ENCODE data around the gene PTPRR.

Gene PTPRR

DNA sequence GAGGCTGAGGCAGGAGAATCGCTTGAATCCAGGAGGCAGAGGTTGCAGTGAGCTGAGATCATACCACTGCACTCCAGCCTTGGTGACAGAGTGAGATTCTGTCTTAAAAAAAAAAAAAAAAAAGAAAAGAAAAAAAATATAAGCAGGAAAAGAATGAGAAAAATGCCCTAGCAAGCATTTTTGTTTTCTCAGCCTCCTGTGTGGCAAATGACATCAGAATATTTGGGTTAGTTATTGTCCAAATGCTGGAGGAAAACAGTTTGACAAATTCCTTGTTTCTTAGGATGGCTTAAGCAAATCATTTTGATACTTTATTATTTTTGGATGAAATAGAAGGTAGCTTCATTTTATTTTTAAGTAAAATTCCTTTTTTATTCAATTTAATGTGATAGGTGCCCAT is 7.5 kb upstream of the PTPRR start:
- H3K79me2 ChIP-seq, result no peaks in the 10 kb centered on the region
- H3K36me3 ChIP-seq (ENCODE audit: control insufficient read depth, insufficient read depth, low read length), result no peaks in the 10 kb centered on the region
- H2AFZ ChIP-seq, result no peak overlapping the region
- no peak overlapping the region for H3K4me3 ChIP-seq (ENCODE audit: low read depth, low read length)
- no peaks in the 10 kb centered on the region for H3K9me3 ChIP-seq (ENCODE audit: control insufficient read depth, low read length)
- H3K4me1 ChIP-seq, result no peaks in the 10 kb centered on the region
- no peaks in the 10 kb centered on the region for H3K27me3 ChIP-seq (ENCODE audit: control insufficient read depth, insufficient read depth, low read length)
- H3K4me2 ChIP-seq (ENCODE audit: low read length), result no peak overlapping the region
- no peak overlapping the region for H3K27ac ChIP-seq
- TF ChIP-seq CTCF (IDR thresholded peaks at IDR 0.05), result no peak
- no peak overlapping the region for H3K9ac ChIP-seq

GRCh38 chr12:70927356-70927755 is 6.8 kb upstream of the PTPRR start:
- H2AFZ ChIP-seq, result no peak overlapping the region
- H3K27me3 ChIP-seq (ENCODE audit: control insufficient read depth, insufficient read depth, low read length), result no peaks in the 10 kb centered on the region
- no peak overlapping the region for H3K27ac ChIP-seq
- H3K4me3 ChIP-seq (ENCODE audit: low read depth, low read length), result no peak overlapping the region
- no peaks in the 10 kb centered on the region for H3K4me1 ChIP-seq
- TF ChIP-seq CTCF (IDR thresholded peaks at IDR 0.05), result no peak
- no peaks in the 10 kb centered on the region for H3K9me3 ChIP-seq (ENCODE audit: control insufficient read depth, low read length)
- H3K79me2 ChIP-seq, result no peaks in the 10 kb centered on the region
- no peak overlapping the region for H3K4me2 ChIP-seq (ENCODE audit: low read length)
- no peak overlapping the region for H3K9ac ChIP-seq
- no peaks in the 10 kb centered on the region for H3K36me3 ChIP-seq (ENCODE audit: control insufficient read depth, insufficient read depth, low read length)

DNA sequence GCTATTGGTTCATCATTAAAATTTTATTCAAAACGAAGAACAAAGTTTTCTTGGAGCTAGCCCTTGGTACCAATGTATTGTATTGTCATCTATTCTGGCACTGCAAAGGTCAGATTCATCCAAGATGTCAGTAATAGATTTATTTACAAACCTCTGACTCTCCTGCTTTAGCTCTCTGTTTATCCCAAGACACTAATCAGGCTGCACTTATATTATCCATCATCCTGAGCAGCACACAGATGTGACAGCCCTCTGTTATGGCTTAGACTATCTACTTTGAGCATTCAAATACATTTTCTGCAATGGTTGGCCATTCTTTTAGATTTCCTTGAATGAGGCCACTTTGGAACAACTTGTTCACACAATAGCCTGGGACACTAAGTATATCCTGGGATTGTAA is 5.0 kb upstream of the PTPRR start:
- no peak overlapping the region for H3K4me2 ChIP-seq (ENCODE audit: low read length)
- no peaks in the 10 kb centered on the region for H3K4me1 ChIP-seq
- TF ChIP-seq CTCF (IDR thresholded peaks at IDR 0.05), result no peak
- no peaks in the 10 kb centered on the region for H3K27me3 ChIP-seq (ENCODE audit: control insufficient read depth, insufficient read depth, low read length)
- no peak overlapping the region for H3K9ac ChIP-seq
- H3K36me3 ChIP-seq (ENCODE audit: control insufficient read depth, insufficient read depth, low read length), result no peaks in the 10 kb centered on the region
- H3K27ac ChIP-seq, result no peak overlapping the region
- no peaks in the 10 kb centered on the region for H3K79me2 ChIP-seq
- H2AFZ ChIP-seq, result no peak overlapping the region
- no peak overlapping the region for H3K4me3 ChIP-seq (ENCODE audit: low read depth, low read length)
- H3K9me3 ChIP-seq (ENCODE audit: control insufficient read depth, low read length), result no peaks in the 10 kb centered on the region

DNA sequence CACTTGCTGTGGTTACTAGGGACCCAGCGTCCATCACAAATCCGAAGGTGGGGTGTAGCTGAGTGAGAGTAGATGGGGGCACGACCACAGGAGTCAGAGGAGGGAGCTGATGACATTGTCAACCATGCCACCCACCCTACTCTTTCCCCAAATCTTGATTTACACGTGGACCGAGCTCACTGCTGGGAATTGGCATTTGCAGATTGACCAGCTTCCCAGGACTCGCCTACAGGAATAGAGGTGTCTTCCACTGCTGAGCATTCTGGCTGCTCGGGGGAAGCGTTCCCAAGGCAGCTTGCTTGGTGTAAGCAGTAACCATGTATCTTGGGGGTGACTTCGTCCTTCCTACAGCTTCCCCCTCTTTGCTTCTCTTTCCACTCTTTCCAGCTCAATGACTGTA is 353 bp upstream of the PTPRR start:
- no peaks in the 10 kb centered on the region for H3K27me3 ChIP-seq (ENCODE audit: control insufficient read depth, insufficient read depth, low read length)
- no peak overlapping the region for H3K4me3 ChIP-seq (ENCODE audit: low read depth, low read length)
- no peak for TF ChIP-seq CTCF (IDR thresholded peaks at IDR 0.05)

DNA sequence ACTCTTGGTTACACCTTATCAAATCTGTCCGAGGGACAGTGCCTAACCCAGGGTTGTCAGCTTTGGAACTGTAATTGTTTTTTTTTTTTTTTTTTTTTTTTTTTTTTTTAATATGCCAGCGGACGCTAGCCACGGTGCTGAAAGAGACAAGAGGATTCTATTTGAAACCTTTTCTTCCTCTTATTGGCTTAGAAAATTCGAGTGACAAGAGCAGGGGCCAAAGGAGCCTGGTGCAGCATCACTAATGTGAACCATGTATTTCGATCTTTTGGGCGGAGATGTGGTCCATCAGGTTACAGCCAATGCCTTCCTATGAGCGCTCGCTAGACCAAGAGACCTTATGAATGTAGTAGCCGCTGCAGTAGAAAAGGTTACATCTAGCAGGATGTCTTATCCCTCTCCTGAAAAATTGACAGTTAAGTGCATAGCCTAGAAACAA is 922 bp downstream of the PTPRR start:
- TF ChIP-seq CTCF (IDR thresholded peaks at IDR 0.05), result no peak
- no peak overlapping the region for H3K4me2 ChIP-seq (ENCODE audit: low read length)
- H3K36me3 ChIP-seq (ENCODE audit: control insufficient read depth, insufficient read depth, low read length), result no peaks in the 10 kb centered on the region

More for the DNA sequence above, 353 bp upstream of the PTPRR start:
- H3K36me3 ChIP-seq (ENCODE audit: control insufficient read depth, insufficient read depth, low read length), result no peaks in the 10 kb centered on the region
- H3K9me3 ChIP-seq (ENCODE audit: control insufficient read depth, low read length), result no peaks in the 10 kb centered on the region
- no peak overlapping the region for H3K4me2 ChIP-seq (ENCODE audit: low read length)
- no peak overlapping the region for H3K9ac ChIP-seq
- no peak overlapping the region for H3K27ac ChIP-seq
- H3K4me1 ChIP-seq, result no peaks in the 10 kb centered on the region
- no peak overlapping the region for H2AFZ ChIP-seq
- H3K79me2 ChIP-seq, result no peaks in the 10 kb centered on the region

More for the DNA sequence above, 922 bp downstream of the PTPRR start:
- H3K9ac ChIP-seq, result no peak overlapping the region
- H3K9me3 ChIP-seq (ENCODE audit: control insufficient read depth, low read length), result no peaks in the 10 kb centered on the region
- H3K27me3 ChIP-seq (ENCODE audit: control insufficient read depth, insufficient read depth, low read length), result no peaks in the 10 kb centered on the region
- no peak overlapping the region for H3K27ac ChIP-seq
- no peaks in the 10 kb centered on the region for H3K79me2 ChIP-seq
- no peak overlapping the region for H3K4me3 ChIP-seq (ENCODE audit: low read depth, low read length)
- no peak overlapping the region for H2AFZ ChIP-seq
- H3K4me1 ChIP-seq, result no peaks in the 10 kb centered on the region

All from parathyroid adenoma (tissue), 2 donors.